ENCODE results near the gene C19orf38.

DNA sequence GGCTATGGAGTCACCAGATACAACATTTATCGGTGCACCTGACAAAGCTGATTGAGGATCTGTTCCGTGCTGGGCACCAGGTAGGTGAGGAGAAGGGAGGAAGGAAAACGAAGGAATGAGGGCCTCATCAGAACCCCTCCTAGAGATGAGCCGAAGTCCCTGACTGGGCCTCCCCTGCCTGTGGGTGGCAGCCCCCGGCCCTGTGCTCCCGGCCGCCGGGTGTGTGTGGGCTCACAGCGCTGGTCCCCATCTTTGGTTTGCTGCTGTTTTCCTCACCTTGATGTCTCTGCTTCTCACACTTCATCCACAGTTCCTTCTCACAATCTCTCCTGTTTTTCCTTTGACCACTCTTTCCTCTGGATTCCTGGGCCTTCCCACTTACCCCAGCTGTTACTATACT lies 45.0 kb upstream of the C19orf38 start:
- TF ChIP-seq, protein P1, sequence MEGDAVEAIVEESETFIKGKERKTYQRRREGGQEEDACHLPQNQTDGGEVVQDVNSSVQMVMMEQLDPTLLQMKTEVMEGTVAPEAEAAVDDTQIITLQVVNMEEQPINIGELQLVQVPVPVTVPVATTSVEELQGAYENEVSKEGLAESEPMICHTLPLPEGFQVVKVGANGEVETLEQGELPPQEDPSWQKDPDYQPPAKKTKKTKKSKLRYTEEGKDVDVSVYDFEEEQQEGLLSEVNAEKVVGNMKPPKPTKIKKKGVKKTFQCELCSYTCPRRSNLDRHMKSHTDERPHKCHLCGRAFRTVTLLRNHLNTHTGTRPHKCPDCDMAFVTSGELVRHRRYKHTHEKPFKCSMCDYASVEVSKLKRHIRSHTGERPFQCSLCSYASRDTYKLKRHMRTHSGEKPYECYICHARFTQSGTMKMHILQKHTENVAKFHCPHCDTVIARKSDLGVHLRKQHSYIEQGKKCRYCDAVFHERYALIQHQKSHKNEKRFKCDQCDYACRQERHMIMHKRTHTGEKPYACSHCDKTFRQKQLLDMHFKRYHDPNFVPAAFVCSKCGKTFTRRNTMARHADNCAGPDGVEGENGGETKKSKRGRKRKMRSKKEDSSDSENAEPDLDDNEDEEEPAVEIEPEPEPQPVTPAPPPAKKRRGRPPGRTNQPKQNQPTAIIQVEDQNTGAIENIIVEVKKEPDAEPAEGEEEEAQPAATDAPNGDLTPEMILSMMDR (IDR thresholded peaks at IDR 0.05), result no peak
- TF ChIP-seq POLR2A (IDR thresholded peaks at IDR 0.05), result no peak

All from testis (tissue), 2 donors.